Measurements from ENCODE around the gene SKIC2.

Gene SKIC2

DNA sequence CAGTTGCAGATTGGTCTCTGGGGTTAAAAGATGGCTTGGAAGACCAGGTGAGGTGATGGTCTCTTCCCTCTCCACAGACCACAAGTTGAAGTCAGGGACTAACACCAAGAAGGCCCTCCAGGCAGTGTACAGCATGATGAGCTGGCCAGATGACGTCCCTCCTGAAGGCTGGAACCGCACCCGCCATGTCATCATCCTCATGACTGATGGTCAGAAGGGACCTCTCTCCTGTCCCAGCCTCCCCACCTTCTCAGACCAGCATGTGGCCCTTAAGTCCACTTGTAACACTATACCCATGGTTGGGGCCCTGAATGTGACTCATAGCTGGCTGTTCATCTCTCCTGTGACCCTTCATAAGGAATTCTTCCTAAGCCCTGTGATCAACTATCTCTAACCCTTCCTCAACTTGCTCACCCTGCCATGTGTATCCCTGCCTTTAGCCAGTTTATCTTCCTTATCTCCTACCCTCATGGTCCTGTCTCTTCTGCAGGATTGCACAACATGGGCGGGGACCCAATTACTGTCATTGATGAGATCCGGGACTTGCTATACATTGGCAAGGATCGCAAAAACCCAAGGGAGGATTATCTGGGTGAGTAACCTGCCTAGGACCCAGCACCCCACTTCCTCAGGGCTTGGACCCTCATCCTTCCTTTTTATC is 10.1 kb upstream of the SKIC2 start:
- TF ChIP-seq, protein P1, sequence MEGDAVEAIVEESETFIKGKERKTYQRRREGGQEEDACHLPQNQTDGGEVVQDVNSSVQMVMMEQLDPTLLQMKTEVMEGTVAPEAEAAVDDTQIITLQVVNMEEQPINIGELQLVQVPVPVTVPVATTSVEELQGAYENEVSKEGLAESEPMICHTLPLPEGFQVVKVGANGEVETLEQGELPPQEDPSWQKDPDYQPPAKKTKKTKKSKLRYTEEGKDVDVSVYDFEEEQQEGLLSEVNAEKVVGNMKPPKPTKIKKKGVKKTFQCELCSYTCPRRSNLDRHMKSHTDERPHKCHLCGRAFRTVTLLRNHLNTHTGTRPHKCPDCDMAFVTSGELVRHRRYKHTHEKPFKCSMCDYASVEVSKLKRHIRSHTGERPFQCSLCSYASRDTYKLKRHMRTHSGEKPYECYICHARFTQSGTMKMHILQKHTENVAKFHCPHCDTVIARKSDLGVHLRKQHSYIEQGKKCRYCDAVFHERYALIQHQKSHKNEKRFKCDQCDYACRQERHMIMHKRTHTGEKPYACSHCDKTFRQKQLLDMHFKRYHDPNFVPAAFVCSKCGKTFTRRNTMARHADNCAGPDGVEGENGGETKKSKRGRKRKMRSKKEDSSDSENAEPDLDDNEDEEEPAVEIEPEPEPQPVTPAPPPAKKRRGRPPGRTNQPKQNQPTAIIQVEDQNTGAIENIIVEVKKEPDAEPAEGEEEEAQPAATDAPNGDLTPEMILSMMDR (IDR thresholded peaks at IDR 0.05; ENCODE audit: low read depth, low read length, missing control alignments) = no peak
- no peak for DNase-seq (ENCODE audit: extremely low read depth, low read depth)
- H3K4me3 ChIP-seq (replicated peaks; ENCODE audit: low read depth, low read length) = no peak overlapping the region

DNA sequence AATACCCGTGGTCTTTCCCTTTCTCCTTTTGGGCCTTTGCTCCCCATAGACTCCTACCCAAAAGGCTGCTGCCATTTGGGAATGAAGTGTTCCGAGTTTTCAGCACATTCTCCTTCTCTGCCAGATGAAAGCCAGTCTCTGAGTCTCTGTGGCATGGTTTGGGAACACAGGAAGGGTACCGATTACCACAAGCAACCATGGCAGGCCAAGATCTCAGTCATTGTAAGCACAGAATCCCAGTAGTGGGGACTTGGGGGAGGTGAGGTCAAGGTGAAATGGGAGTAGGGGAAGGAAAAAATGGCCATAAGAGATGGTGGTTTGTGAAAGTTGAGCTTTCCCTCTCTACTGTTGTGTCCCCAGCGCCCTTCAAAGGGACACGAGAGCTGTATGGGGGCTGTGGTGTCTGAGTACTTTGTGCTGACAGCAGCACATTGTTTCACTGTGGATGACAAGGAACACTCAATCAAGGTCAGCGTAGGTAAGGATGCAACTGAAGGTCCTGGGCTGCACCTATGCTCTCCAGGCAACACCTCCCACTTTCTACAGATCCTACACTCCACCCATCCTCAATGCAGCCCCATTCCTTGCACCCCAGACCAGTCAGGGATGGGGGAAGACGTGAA is 8.9 kb upstream of the SKIC2 start:
- no peak overlapping the region for H3K4me3 ChIP-seq (replicated peaks; ENCODE audit: low read depth, low read length)
- TF ChIP-seq, protein P1 (IDR thresholded peaks at IDR 0.05; ENCODE audit: low read depth, low read length, missing control alignments) = no peak
- DNase-seq (ENCODE audit: extremely low read depth, low read depth) = no peak

DNA sequence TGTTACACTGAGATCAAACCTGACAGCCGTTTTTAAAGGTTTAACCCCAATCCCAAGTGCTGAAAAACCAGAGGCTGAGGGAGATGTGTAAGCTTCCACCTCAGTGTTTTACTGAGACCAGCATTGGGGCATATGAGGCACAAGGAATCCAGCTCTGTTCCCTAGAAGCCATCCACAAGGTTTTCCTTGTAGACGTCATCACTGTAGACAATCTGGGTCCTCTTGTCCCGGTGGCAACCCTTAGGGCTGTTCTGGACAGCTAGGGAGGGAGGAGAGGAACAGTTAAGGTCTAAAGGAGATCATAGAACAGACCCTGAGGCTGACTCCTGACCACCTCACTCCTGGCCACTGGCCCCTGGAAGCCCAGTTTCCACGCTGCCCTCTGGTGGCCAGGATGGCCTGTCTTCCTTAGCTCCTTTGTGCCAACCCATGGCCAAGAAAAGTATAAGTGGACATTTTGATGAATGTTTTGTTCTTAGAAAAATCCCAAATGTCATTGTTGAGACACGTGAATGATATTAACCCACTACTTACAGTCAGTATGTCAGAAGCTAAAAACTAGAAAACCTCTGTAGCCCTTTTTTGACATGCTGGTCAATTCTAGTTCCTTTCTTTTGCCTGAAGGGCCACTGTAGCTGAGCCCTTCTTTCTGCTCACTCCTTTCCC is 6.7 kb upstream of the SKIC2 start:
- H3K4me3 ChIP-seq (replicated peaks; ENCODE audit: low read depth, low read length) = no peak overlapping the region
- no peak for DNase-seq (ENCODE audit: extremely low read depth, low read depth)
- TF ChIP-seq, protein P1 (IDR thresholded peaks at IDR 0.05; ENCODE audit: low read depth, low read length, missing control alignments) = peak; percentile 85

DNA sequence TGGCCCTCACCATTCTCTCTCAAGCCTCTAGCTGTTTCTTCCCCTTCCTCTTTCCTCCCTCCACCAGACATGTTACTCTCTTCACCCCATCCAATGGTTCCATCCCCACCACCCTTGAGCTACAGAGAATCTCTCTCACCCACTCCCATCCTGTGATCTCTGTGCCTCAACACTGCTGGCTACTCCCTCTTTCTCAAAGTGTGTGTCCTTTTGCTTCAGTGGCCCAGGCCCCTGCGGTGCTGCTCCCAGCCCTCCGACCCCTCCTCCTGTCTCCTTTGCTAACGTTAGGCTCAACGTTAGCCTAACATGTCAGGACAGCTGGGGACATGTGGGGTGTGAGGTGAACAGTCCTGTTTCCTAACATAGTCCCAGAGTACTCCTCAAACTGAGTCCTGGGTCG is 6.1 kb upstream of the SKIC2 start:
- no peak for DNase-seq (ENCODE audit: extremely low read depth, low read depth)
- TF ChIP-seq, protein P1 (IDR thresholded peaks at IDR 0.05; ENCODE audit: low read depth, low read length, missing control alignments) = no peak
- no peak overlapping the region for H3K4me3 ChIP-seq (replicated peaks; ENCODE audit: low read depth, low read length)

DNA sequence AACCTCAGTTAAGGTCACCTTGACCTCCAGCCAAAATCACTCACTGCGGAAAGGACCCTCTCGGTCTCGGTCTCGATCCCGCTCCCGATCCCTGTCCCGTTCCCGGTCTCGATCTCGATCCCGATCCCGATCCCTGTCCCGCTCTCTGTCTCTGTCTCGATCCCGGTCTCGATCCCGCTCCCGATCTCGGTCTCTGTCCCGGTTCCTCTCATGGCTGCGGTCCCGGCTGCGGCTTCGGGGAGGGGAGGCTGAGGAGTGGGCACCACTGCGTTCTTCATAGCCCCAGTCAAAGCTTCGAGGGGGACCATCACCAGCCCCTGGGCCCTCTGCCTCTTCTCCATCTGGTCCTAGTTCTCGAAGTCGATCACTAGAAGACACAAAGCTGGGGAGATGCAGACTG is 4.5 kb upstream of the SKIC2 start:
- DNase-seq (ENCODE audit: extremely low read depth, low read depth) = no peak
- H3K4me3 ChIP-seq (replicated peaks; ENCODE audit: low read depth, low read length) = no peak overlapping the region
- TF ChIP-seq, protein P1 (IDR thresholded peaks at IDR 0.05; ENCODE audit: low read depth, low read length, missing control alignments) = no peak

DNA sequence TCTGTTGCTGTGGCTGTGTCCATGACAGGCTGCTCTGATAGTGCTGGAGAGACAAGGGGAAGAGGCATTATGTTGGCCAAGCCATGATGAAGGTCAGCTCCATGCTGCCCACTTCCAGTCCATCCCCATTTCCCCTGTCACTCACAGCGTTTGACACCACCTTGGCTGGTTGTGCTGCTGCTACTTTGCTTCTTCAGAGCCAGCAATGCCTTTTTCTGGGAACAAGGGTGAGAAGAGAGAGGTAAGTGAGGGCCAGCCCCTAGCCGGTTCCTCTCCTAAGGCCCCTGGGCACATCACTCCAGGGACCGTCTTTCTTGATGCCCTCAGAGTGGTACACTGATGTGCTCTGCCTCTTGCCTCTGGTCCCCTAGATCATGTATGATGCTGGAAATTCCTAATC is 2.2 kb upstream of the SKIC2 start:
- no peak for DNase-seq (ENCODE audit: extremely low read depth, low read depth)

More for the DNA sequence above, 2.2 kb upstream of the SKIC2 start:
- H3K4me3 ChIP-seq (replicated peaks; ENCODE audit: low read depth, low read length) = no peak overlapping the region
- TF ChIP-seq, protein P1 (IDR thresholded peaks at IDR 0.05; ENCODE audit: low read depth, low read length, missing control alignments) = no peak
